K562 (cell line): ENCODE measurements around the gene LTN1. TPM values are rescaled to one million over a fixed set of nuclear protein-coding genes. Genes with fewer than 3 reads are reported as not detected.

Experiments
- BRD9 ChIP-seq: fragments of 450-650 bp; IDR thresholded peaks from 2 replicates; pipeline ENCODE4 v1.6.1; 2018; ENCODE audit warnings: low read depth; ENCODE audit not compliant: partially characterized antibody
- CBX5 ChIP-seq: IDR thresholded peaks from 2 replicates; pipeline ENCODE4 v1.6.1; 2014; ENCODE audit warnings: low read depth, borderline replicate concordance
- PBX2 ChIP-seq, 2 experiments: IDR thresholded peaks in 1 of 2; conservative IDR thresholded peaks in 1 of 2; 2 replicates each; pipeline ENCODE4 v1.6.1; 2016; ENCODE audit warnings: low read depth in 2 of 2, mild to moderate bottlenecking in 1 of 2, missing compliant biosample characterization in 1 of 2, missing genetic modification characterization in 1 of 2, moderate library complexity in 1 of 2
- ZBTB26 ChIP-seq: fragments of 450-650 bp; formaldehyde crosslinking; IDR thresholded peaks from 2 replicates; pipeline ENCODE4 v1.4.0; 2022; ENCODE audit warnings: missing genetic modification characterization
- ZNF12 ChIP-seq: sonication (generic); formaldehyde crosslinking; IDR thresholded peaks from 2 replicates; pipeline ENCODE4 v1.4.0; 2020; ENCODE audit warnings: mild to moderate bottlenecking, missing genetic modification reagents
- ZNF197 ChIP-seq: fragments of 200-800 bp; sonication (Bioruptor generic); IDR thresholded peaks from 2 replicates; pipeline ENCODE4 v1.6.1; 2016; ENCODE audit warnings: low read depth, missing genetic modification characterization, missing compliant biosample characterization
- ZNF282 ChIP-seq: sonication (generic); formaldehyde crosslinking; IDR thresholded peaks from 2 replicates; pipeline ENCODE4 v1.8.1; 2023; ENCODE audit warnings: missing genetic modification reagents
- ZZZ3 ChIP-seq: fragments of 450-650 bp; IDR thresholded peaks from 2 replicates; pipeline ENCODE4 v1.6.1; 2016; ENCODE audit warnings: antibody characterized with exemption, mild to moderate bottlenecking, moderate library complexity
- polyA plus RNA-seq, 8 experiments: library from polyadenylated mRNA; depleted of rRNA in 4 of 8; stranded (reverse) in 5 of 8; unstranded in 3 of 8; fragments of >200 nt; fragmentation: Nextera tagmentation in 2 of 8; fragmentation: Illumina TruSeq in 1 of 8; extraction: Ambion mirVana in 2 of 8; extraction: Trizol in 1 of 8; gene quantifications; 2 replicates each; pipeline versions ENCODE4 v1.2.1 to v1.2.3, GENCODE V29; 2011 to 2014; ENCODE audit warnings: inconsistent platforms in 1 of 8, missing spikeins in 1 of 8
- total RNA-seq, 7 experiments: library from RNA; depleted of rRNA in 6 of 7; stranded (reverse); fragments of >200 nt in 6 of 7; fragmentation: Illumina TruSeq in 2 of 7; extraction: Trizol in 2 of 7; gene quantifications; 2 replicates each; pipeline versions ENCODE4 v1.2.1 to v1.2.3, GENCODE V29; 2011 to 2021; ENCODE audit warnings: low replicate concordance in 1 of 7
- TF ChIP-seq, protein P1 (sequence below), 2 experiments: fragments of 450-650 bp; IDR thresholded peaks; 2 replicates each; pipeline ENCODE4 v1.6.1; 2016
- TF ChIP-seq, protein P2 (sequence below): fragments of 200-800 bp; sonication (Bioruptor generic); IDR thresholded peaks from 2 replicates; pipeline ENCODE4 v1.6.1; 2017; ENCODE audit warnings: missing genetic modification characterization, missing compliant biosample characterization
- TF ChIP-seq, protein P3 (sequence below): sonication (generic); formaldehyde crosslinking; IDR thresholded peaks from 2 replicates; pipeline ENCODE4 v1.8.0; 2023; ENCODE audit warnings: mild to moderate bottlenecking, missing genetic modification reagents
- TF ChIP-seq, protein P4 (sequence below): sonication (generic); formaldehyde crosslinking; IDR thresholded peaks from 2 replicates; pipeline ENCODE4 v1.8.0; 2022; ENCODE audit warnings: mild to moderate bottlenecking, missing genetic modification reagents

Gene LTN1
- total and polyA plus RNA-seq, 9 of the 15 experiments (the other 6 are each of a cell fraction or from before 2014, with no cell fraction given), result 15.7 to 49.6 (median 28.7) TPM

DNA sequence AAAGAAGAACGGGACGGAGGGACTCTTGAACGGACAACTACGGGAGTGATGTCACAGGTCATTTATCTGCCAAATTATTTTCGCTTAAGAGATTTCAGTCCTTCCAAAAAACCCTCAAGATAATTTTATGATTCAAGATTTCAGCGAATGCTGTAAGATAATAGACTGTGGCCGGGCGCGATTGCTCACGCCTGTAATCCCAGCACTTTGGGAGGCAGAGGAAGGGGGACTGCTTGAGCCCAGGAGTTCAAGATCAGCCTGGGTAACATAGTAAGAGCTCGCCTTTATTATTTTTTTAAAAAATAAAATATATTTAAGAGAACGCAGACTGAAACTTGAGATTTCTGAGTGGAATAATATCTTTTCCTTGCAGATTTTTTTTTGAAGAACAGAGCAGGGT, 25.9 kb upstream of the LTN1 start (continued):
- TF ChIP-seq, protein P1, sequence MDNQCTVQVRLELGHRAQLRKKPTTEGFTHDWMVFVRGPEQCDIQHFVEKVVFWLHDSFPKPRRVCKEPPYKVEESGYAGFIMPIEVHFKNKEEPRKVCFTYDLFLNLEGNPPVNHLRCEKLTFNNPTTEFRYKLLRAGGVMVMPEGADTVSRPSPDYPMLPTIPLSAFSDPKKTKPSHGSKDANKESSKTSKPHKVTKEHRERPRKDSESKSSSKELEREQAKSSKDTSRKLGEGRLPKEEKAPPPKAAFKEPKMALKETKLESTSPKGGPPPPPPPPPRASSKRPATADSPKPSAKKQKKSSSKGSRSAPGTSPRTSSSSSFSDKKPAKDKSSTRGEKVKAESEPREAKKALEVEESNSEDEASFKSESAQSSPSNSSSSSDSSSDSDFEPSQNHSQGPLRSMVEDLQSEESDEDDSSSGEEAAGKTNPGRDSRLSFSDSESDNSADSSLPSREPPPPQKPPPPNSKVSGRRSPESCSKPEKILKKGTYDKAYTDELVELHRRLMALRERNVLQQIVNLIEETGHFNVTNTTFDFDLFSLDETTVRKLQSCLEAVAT (IDR thresholded peaks at IDR 0.05), result peak in 1 of 2 experiments; percentile 94; a peak in 2 of 4 replicates
- TF ChIP-seq, protein P2, sequence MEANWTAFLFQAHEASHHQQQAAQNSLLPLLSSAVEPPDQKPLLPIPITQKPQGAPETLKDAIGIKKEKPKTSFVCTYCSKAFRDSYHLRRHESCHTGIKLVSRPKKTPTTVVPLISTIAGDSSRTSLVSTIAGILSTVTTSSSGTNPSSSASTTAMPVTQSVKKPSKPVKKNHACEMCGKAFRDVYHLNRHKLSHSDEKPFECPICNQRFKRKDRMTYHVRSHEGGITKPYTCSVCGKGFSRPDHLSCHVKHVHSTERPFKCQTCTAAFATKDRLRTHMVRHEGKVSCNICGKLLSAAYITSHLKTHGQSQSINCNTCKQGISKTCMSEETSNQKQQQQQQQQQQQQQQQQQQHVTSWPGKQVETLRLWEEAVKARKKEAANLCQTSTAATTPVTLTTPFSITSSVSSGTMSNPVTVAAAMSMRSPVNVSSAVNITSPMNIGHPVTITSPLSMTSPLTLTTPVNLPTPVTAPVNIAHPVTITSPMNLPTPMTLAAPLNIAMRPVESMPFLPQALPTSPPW, result peak; percentile 15; the same call in 1 of the 2 replicates
- TF ChIP-seq ZNF197, result no peak
- TF ChIP-seq BRD9, result no peak
- no peak for TF ChIP-seq ZZZ3
- TF ChIP-seq CBX5, result no peak
- TF ChIP-seq PBX2 (CRISPR knock-in tag; IDR thresholded peaks at IDR 0.05; ENCODE audit: low read depth), result no peak
- TF ChIP-seq PBX2 (tag; conservative IDR thresholded peaks at IDR 0.05; ENCODE audit: low read depth), result peak; percentile 27; the same call in 1 of the 2 replicates
- TF ChIP-seq, protein P3, sequence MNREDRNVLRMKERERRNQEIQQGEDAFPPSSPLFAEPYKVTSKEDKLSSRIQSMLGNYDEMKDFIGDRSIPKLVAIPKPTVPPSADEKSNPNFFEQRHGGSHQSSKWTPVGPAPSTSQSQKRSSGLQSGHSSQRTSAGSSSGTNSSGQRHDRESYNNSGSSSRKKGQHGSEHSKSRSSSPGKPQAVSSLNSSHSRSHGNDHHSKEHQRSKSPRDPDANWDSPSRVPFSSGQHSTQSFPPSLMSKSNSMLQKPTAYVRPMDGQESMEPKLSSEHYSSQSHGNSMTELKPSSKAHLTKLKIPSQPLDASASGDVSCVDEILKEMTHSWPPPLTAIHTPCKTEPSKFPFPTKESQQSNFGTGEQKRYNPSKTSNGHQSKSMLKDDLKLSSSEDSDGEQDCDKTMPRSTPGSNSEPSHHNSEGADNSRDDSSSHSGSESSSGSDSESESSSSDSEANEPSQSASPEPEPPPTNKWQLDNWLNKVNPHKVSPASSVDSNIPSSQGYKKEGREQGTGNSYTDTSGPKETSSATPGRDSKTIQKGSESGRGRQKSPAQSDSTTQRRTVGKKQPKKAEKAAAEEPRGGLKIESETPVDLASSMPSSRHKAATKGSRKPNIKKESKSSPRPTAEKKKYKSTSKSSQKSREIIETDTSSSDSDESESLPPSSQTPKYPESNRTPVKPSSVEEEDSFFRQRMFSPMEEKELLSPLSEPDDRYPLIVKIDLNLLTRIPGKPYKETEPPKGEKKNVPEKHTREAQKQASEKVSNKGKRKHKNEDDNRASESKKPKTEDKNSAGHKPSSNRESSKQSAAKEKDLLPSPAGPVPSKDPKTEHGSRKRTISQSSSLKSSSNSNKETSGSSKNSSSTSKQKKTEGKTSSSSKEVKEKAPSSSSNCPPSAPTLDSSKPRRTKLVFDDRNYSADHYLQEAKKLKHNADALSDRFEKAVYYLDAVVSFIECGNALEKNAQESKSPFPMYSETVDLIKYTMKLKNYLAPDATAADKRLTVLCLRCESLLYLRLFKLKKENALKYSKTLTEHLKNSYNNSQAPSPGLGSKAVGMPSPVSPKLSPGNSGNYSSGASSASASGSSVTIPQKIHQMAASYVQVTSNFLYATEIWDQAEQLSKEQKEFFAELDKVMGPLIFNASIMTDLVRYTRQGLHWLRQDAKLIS (CRISPR knock-in tag), result no peak
- no peak for TF ChIP-seq ZNF282 (CRISPR knock-in tag)
- no peak for TF ChIP-seq ZNF12
- TF ChIP-seq, protein P4, sequence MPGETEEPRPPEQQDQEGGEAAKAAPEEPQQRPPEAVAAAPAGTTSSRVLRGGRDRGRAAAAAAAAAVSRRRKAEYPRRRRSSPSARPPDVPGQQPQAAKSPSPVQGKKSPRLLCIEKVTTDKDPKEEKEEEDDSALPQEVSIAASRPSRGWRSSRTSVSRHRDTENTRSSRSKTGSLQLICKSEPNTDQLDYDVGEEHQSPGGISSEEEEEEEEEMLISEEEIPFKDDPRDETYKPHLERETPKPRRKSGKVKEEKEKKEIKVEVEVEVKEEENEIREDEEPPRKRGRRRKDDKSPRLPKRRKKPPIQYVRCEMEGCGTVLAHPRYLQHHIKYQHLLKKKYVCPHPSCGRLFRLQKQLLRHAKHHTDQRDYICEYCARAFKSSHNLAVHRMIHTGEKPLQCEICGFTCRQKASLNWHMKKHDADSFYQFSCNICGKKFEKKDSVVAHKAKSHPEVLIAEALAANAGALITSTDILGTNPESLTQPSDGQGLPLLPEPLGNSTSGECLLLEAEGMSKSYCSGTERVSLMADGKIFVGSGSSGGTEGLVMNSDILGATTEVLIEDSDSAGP, result no peak
- no peak for TF ChIP-seq ZBTB26 (CRISPR knock-in tag)
